HG03175 (cell line): ENCODE results near the gene TLE1.
"Not testable (repeated sequence)": the region's sequence is repeated elsewhere in the genome, so short reads cannot be mapped to it uniquely, and the experiment has no call there.

Experiments used
- ATAC-seq: cut with Tn5 transposase; IDR thresholded peaks from one replicate; pipeline ENCODE4 v1.9.1; 2021; ENCODE audit warnings: mild to moderate bottlenecking, moderate library complexity; ENCODE audit not compliant: unreplicated experiment

Gene TLE1

GRCh38 chr9:81653240-81653639 lies 36.1 kb downstream of the TLE1 start:
- ATAC-seq = no peak

GRCh38 chr9:81652058-81652687 lies 37.2 kb downstream of the TLE1 start:
- ATAC-seq = no peak

GRCh38 chr9:81650586-81651515 lies 38.5 kb downstream of the TLE1 start:
- ATAC-seq = no peak

- no peak for ATAC-seq
Observed at GRCh38 chr9:81649475-81650240, 39.7 kb downstream of the TLE1 start.

GRCh38 chr9:81648891-81649290 lies 40.5 kb downstream of the TLE1 start:
- no peak for ATAC-seq

- no peak for ATAC-seq
Observed at GRCh38 chr9:81646337-81646736, 43.0 kb downstream of the TLE1 start.

- not testable (repeated sequence) for ATAC-seq
Observed at GRCh38 chr9:81644513-81644912, 44.8 kb downstream of the TLE1 start.

GRCh38 chr9:81637276-81637675 lies 52.1 kb downstream of the TLE1 start:
- peak; percentile 43 for ATAC-seq

- no peak for ATAC-seq
Observed at GRCh38 chr9:81636255-81636599, 53.1 kb downstream of the TLE1 start.

- no peak for ATAC-seq
Observed at GRCh38 chr9:81635521-81636254, 53.7 kb downstream of the TLE1 start.

GRCh38 chr9:81634915-81635516 lies 54.3 kb downstream of the TLE1 start:
- ATAC-seq = no peak

- no peak for ATAC-seq
Observed at GRCh38 chr9:81633952-81634854, 55.1 kb downstream of the TLE1 start.

- no peak for ATAC-seq
Observed at GRCh38 chr9:81632599-81632998, 56.7 kb downstream of the TLE1 start.

GRCh38 chr9:81631218-81631745 lies 58.1 kb downstream of the TLE1 start:
- no peak for ATAC-seq

- no peak for ATAC-seq
Observed at GRCh38 chr9:81629440-81629839, 59.9 kb downstream of the TLE1 start.

- no peak for ATAC-seq
Observed at GRCh38 chr9:81628897-81629296, 60.5 kb downstream of the TLE1 start.

GRCh38 chr9:81627481-81627880 lies 61.9 kb downstream of the TLE1 start:
- ATAC-seq = no peak

- no peak for ATAC-seq
Observed at GRCh38 chr9:81626511-81626910, 62.8 kb downstream of the TLE1 start.

- no peak for ATAC-seq
Observed at GRCh38 chr9:81625969-81626368, 63.4 kb downstream of the TLE1 start.
